NCI-H2107 treated with DMSO at 0.1 percent for 48 hours (cell line): ENCODE data around the gene COL6A2.
"Not testable (repeated sequence)": the region's sequence is repeated elsewhere in the genome, so short reads cannot be mapped to it uniquely, and the experiment has no call there.

Experiments
- DNase-seq: peaks from one replicate; lab custom pipeline; 2025; ENCODE audit not compliant: unreplicated experiment; lab: John Stamatoyannopoulos, UW

COL6A2 gene

GRCh38 chr21:46171996-46172862, 74.3 kb downstream of the COL6A2 start:
- DNase-seq: no peak

- no peak for DNase-seq
These were observed 75.1 kb downstream of the COL6A2 start for GRCh38 chr21:46172863-46173528.

GRCh38 chr21:46173573-46173972, 75.7 kb downstream of the COL6A2 start:
- DNase-seq: no peak

- DNase-seq: not testable (repeated sequence)
These were observed 78.7 kb downstream of the COL6A2 start for GRCh38 chr21:46176443-46177129.

GRCh38 chr21:46178961-46179360, 81.0 kb downstream of the COL6A2 start:
- no peak for DNase-seq
